K562 (cell line): ENCODE data around the gene UGT2B11. TPM values are rescaled to one million over a fixed set of nuclear protein-coding genes. Genes with fewer than 3 reads are reported as not detected.
"Not testable (repeated sequence)": the region's sequence is repeated elsewhere in the genome, so short reads cannot be mapped to it uniquely, and the experiment has no call there.

Experiments used
- ATAC-seq: fragments of 200-7000 bp; cut with Tn5 transposase; 3 replicates; pipeline ENCODE4 v1.9.1; 2020; ENCODE audit warnings: moderate library complexity
- BruUV-seq: library from RNA; stranded (reverse); fragments of 400-500 nt; replicated peaks from 2 replicates; lab custom pipeline; 2021; lab: Mats Ljungman, UMichigan
- CTCF ChIA-PET: fragments of 300-600 bp; formaldehyde crosslinking; extraction: SDS; loops from one replicate; lab custom pipeline; 2021; ENCODE audit warnings: low intra/inter-chr PET ratio; lab: Yijun Ruan, JAX
- POLR2A ChIA-PET: fragments of 300-600, 350-650 bp; sonication (Branson Sonifier 250); formaldehyde crosslinking; extraction: SDS; loops from one replicate; lab custom pipeline; 2021; ENCODE audit warnings: antibody characterized with exemption, inconsistent platforms; lab: Yijun Ruan, JAX
- DNase-seq, 4 experiments: peaks; one replicate each; pipeline versions ENCODE4 v3.0.0 to v3.0.0-alpha.2; 2011 to 2018; ENCODE audit warnings: low spot score in 3 of 4, mixed read lengths in 3 of 4; ENCODE audit errors: extremely low read depth in 1 of 4
- FAIRE-seq: peaks from 2 replicates; lab custom pipeline; 2011; peaks lifted over from hg19 to GRCh38; lab: Jason Lieb, UNC
- H2AFZ ChIP-seq: 2 replicates; pipeline ENCODE4 v1.6.0; 2011; ENCODE audit warnings: low read depth, low read length, control low read depth, inconsistent platforms
- H3K27ac ChIP-seq: fragments of 200-600 bp; 3 replicates; pipeline ENCODE4 v1.8.0; 2011; ENCODE audit warnings: low read depth, mild to moderate bottlenecking, control low read depth, inconsistent platforms, low read length, moderate library complexity, mixed read lengths; ENCODE audit errors: extremely low read depth
- H3K27me3 ChIP-seq, 2 experiments: fragments of 300-600 bp in 1 of 2; 2 replicates in 1 of 2; 3 replicates in 1 of 2; pipeline versions ENCODE4 v1.6.0 to v1.8.0; 2011; ENCODE audit warnings: inconsistent platforms in 2 of 2, low read length in 2 of 2, mild to moderate bottlenecking in 1 of 2, mixed read lengths in 1 of 2, moderate library complexity in 1 of 2; ENCODE audit not compliant: control insufficient read depth in 2 of 2, insufficient read depth in 2 of 2
- H3K36me3 ChIP-seq: fragments of 300-600 bp; 3 replicates; pipeline ENCODE4 v1.8.0; 2011; ENCODE audit warnings: mild to moderate bottlenecking, low read length, inconsistent platforms; ENCODE audit not compliant: control insufficient read depth, insufficient read depth
- H3K4me1 ChIP-seq, 2 experiments: fragments of 200-600 bp in 1 of 2; replicated peaks in 1 of 2; 2 replicates in 1 of 2; 3 replicates in 1 of 2; pipeline versions ENCODE4 v1.5.1 to v1.8.0; 2011; ENCODE audit warnings: inconsistent platforms in 2 of 2, low read length in 2 of 2, mild to moderate bottlenecking in 1 of 2, mixed read lengths in 1 of 2, moderate library complexity in 1 of 2; ENCODE audit not compliant: control insufficient read depth in 2 of 2, insufficient read depth in 2 of 2
- H3K4me2 ChIP-seq: 2 replicates; pipeline ENCODE4 v1.6.1; 2011; ENCODE audit warnings: low read length, control low read depth, inconsistent platforms, mixed read lengths; ENCODE audit not compliant: insufficient read depth
- H3K4me3 ChIP-seq: fragments of 200-600 bp; sonication (generic), shearing (Covaris generic); 2 replicates; pipeline ENCODE4 v1.5.1; 2016; ENCODE audit warnings: control low read depth, inconsistent platforms
- H3K79me2 ChIP-seq: fragments of 200-600 bp; 3 replicates; pipeline ENCODE4 v1.8.0; 2011; ENCODE audit warnings: low read length, inconsistent platforms; ENCODE audit not compliant: control insufficient read depth, insufficient read depth
- H3K9ac ChIP-seq, 2 experiments: 2 replicates each; pipeline versions ENCODE4 v1.6.0 to v1.6.1; 2011; ENCODE audit warnings: low read depth in 2 of 2, low read length in 2 of 2, control low read depth in 1 of 2, inconsistent platforms in 1 of 2, mild to moderate bottlenecking in 1 of 2, mixed read lengths in 1 of 2; ENCODE audit not compliant: insufficient read depth in 1 of 2
- H3K9me1 ChIP-seq: one replicate; pipeline ENCODE4 v1.6.0; 2011; ENCODE audit warnings: inconsistent platforms, mild to moderate bottlenecking, low read length, moderate library complexity; ENCODE audit not compliant: control insufficient read depth, insufficient read depth
- H3K9me3 ChIP-seq: replicated peaks from 2 replicates; pipeline ENCODE4 v1.5.1; 2011; ENCODE audit warnings: low read depth, low read length, inconsistent platforms; ENCODE audit not compliant: control insufficient read depth, insufficient read depth
- H4K20me1 ChIP-seq: replicated peaks from 2 replicates; pipeline ENCODE4 v1.6.1; 2011; ENCODE audit warnings: low read length, inconsistent platforms, mixed read lengths; ENCODE audit not compliant: control insufficient read depth, insufficient read depth
- RAD21 ChIP-seq, 2 experiments: fragments of 250-450 bp in 1 of 2; fragments of 450-650 bp in 1 of 2; sonication (Bioruptor Pico) in 1 of 2; formaldehyde crosslinking in 1 of 2; IDR thresholded peaks in 1 of 2; conservative IDR thresholded peaks in 1 of 2; 2 replicates each; pipeline versions ENCODE4 v1.4.0 to v1.8.0; 2020 to 2022; ENCODE audit warnings: mild to moderate bottlenecking in 2 of 2, moderate library complexity in 1 of 2
- ZNF384 ChIP-seq: IDR thresholded peaks from 2 replicates; pipeline ENCODE4 v1.6.1; 2012; ENCODE audit warnings: low read depth, low read length, improper control_type of control experiment
- WGBS: fragments of 100-300 bp; shearing (Covaris generic); methylation state at CpG from one replicate; pipeline ENCODE4 v1.1.6; 2016; ENCODE audit warnings: low coverage, mixed read lengths; ENCODE audit not compliant: insufficient coverage; ENCODE audit errors: missing lambda C conversion rate; 5-methylcytosine and 5-hydroxymethylcytosine counted together
- in situ Hi-C: fragments of 300-500 bp; cut with MboI; formaldehyde crosslinking; loops from 4 replicates; pipeline ENCODE4 v1.15.0; 2018; ENCODE audit warnings: inconsistent platforms, mixed read lengths
- intact Hi-C: fragments of 100-400 bp; cut with micrococcal nuclease; formaldehyde crosslinking; loops from 2 replicates; pipeline ENCODE4 v1.14.2; 2022
- polyA plus RNA-seq, 8 experiments: library from polyadenylated mRNA; depleted of rRNA in 4 of 8; stranded (reverse) in 5 of 8; unstranded in 3 of 8; fragments of >200 nt; fragmentation: Nextera tagmentation in 2 of 8; fragmentation: Illumina TruSeq in 1 of 8; extraction: Ambion mirVana in 2 of 8; extraction: Trizol in 1 of 8; gene quantifications; 2 replicates each; pipeline versions ENCODE4 v1.2.1 to v1.2.3, GENCODE V29; 2011 to 2014; ENCODE audit warnings: inconsistent platforms in 1 of 8, missing spikeins in 1 of 8
- total RNA-seq, 7 experiments: library from RNA; depleted of rRNA in 6 of 7; stranded (reverse); fragments of >200 nt in 6 of 7; fragmentation: Illumina TruSeq in 2 of 7; extraction: Trizol in 2 of 7; gene quantifications; 2 replicates each; pipeline versions ENCODE4 v1.2.1 to v1.2.3, GENCODE V29; 2011 to 2021; ENCODE audit warnings: low replicate concordance in 1 of 7
- TF ChIP-seq, protein P1 (sequence below), 2 experiments: fragments of 450-650 bp; formaldehyde crosslinking in 1 of 2; IDR thresholded peaks; 2 replicates each; pipeline versions ENCODE4 v1.4.0 to v1.6.1; 2014 to 2020; ENCODE audit warnings: mild to moderate bottlenecking in 2 of 2, borderline replicate concordance in 1 of 2, low read depth in 1 of 2
- TF ChIP-seq, protein P2 (sequence below), 3 experiments: IDR thresholded peaks in 2 of 3; conservative IDR thresholded peaks in 1 of 3; 2 replicates each; pipeline ENCODE4 v1.5.1; 2011 to 2012; ENCODE audit warnings: low read length in 3 of 3, mild to moderate bottlenecking in 3 of 3, control low read depth in 2 of 3, improper control_type of control experiment in 1 of 3, inconsistent platforms in 1 of 3, low read depth in 1 of 3, mixed read lengths in 1 of 3, moderate library complexity in 1 of 3; ENCODE audit not compliant: insufficient read depth in 2 of 3

The UGT2B11 gene
- total and polyA plus RNA-seq, 9 of the 15 experiments (the other 6 are each of a cell fraction or from before 2014, with no cell fraction given): 0.06 TPM; not detected in 8

DNA sequence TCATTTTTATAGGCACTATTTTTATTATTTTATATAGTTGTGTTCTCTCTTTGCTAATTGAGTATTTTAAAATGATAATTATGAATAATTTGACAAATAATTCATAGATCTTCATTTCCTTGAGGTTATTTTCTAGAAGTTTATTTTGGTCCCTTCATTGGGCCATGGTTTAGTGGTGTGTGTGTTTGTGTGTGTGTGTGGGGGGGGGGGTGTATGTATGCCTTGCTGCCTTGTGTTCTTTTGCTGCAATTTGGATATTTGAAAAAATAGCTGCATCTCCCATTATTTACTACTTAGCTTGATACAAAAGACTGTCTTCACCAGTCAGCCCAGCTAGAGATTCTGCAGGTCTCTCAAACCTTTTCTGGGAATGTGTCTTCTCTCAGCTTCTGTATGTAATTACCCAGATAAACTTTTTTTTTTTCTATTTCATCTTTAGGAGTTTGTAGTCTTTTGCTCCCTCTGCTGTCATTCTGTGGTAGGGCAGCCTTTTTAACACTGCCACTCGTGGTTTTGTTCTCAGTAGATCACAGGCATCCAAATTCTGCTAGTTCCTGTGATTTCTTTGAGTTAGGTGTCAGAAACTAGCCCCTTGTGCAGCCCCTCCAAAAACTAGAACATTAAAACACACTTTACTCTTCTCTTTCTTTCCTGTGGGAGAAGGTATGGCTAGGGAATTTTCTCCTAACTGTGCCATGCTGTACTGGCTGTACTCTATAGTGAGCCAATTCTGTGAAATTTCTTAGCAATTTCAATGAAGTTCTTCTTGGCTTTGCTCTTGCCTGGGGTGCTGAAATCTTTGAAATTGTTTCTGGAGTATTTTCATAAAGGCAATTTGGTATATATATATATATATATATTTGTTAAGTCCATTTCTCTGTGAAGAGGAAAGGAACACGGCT lies 44.1 kb downstream of the UGT2B11 start:
- 6% methylated on average over 2 of the region's 2 CpGs for WGBS
- H3K4me1 ChIP-seq, POLR2A ChIA-PET, H3K27ac ChIP-seq, CTCF ChIA-PET, H3K9ac ChIP-seq, H3K4me3 ChIP-seq, H3K27me3 ChIP-seq, H2AFZ ChIP-seq, ATAC-seq, BruUV-seq, H3K4me2 ChIP-seq, H3K9me1 ChIP-seq, H3K9me3 ChIP-seq, H3K79me2 ChIP-seq, in situ Hi-C loops, H3K36me3 ChIP-seq, H4K20me1 ChIP-seq: not testable (repeated sequence)
- intact Hi-C loops: loop anchor here (1.0 to 10.0 kb wide), 2 partner anchors 64 to 672 kb away; no protein-coding TSS in a partner anchor
- peak; percentile 74 for FAIRE-seq
- TF ChIP-seq, protein P1, sequence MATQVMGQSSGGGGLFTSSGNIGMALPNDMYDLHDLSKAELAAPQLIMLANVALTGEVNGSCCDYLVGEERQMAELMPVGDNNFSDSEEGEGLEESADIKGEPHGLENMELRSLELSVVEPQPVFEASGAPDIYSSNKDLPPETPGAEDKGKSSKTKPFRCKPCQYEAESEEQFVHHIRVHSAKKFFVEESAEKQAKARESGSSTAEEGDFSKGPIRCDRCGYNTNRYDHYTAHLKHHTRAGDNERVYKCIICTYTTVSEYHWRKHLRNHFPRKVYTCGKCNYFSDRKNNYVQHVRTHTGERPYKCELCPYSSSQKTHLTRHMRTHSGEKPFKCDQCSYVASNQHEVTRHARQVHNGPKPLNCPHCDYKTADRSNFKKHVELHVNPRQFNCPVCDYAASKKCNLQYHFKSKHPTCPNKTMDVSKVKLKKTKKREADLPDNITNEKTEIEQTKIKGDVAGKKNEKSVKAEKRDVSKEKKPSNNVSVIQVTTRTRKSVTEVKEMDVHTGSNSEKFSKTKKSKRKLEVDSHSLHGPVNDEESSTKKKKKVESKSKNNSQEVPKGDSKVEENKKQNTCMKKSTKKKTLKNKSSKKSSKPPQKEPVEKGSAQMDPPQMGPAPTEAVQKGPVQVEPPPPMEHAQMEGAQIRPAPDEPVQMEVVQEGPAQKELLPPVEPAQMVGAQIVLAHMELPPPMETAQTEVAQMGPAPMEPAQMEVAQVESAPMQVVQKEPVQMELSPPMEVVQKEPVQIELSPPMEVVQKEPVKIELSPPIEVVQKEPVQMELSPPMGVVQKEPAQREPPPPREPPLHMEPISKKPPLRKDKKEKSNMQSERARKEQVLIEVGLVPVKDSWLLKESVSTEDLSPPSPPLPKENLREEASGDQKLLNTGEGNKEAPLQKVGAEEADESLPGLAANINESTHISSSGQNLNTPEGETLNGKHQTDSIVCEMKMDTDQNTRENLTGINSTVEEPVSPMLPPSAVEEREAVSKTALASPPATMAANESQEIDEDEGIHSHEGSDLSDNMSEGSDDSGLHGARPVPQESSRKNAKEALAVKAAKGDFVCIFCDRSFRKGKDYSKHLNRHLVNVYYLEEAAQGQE (IDR thresholded peaks at IDR 0.05; ENCODE audit: borderline replicate concordance): 0 out of 2 replicates have a peak, but pooled peaks have one; percentile 12
- TF ChIP-seq, protein P1 (CRISPR knock-in tag; IDR thresholded peaks at IDR 0.05; ENCODE audit: low read depth): not testable (repeated sequence)
- TF ChIP-seq RAD21 (CRISPR knock-in tag; conservative IDR thresholded peaks at IDR 0.05 in 1 of 2, IDR thresholded peaks at IDR 0.05 in 1 of 2) (peak in 1 of 2 experiments; percentile 55; a peak in 2 of 4 replicates), ZNF384 (peak; percentile 60)
- TF ChIP-seq, protein P2, sequence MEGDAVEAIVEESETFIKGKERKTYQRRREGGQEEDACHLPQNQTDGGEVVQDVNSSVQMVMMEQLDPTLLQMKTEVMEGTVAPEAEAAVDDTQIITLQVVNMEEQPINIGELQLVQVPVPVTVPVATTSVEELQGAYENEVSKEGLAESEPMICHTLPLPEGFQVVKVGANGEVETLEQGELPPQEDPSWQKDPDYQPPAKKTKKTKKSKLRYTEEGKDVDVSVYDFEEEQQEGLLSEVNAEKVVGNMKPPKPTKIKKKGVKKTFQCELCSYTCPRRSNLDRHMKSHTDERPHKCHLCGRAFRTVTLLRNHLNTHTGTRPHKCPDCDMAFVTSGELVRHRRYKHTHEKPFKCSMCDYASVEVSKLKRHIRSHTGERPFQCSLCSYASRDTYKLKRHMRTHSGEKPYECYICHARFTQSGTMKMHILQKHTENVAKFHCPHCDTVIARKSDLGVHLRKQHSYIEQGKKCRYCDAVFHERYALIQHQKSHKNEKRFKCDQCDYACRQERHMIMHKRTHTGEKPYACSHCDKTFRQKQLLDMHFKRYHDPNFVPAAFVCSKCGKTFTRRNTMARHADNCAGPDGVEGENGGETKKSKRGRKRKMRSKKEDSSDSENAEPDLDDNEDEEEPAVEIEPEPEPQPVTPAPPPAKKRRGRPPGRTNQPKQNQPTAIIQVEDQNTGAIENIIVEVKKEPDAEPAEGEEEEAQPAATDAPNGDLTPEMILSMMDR (IDR thresholded peaks at IDR 0.05 in 2 of 3, conservative IDR thresholded peaks at IDR 0.05 in 1 of 3; ENCODE audit: insufficient read depth in 2 of 3, low read depth in 1 of 3, low read length in 3 of 3): peak; percentile 7 to 33 (median 31); a peak in 3 of 6 replicates
- peak in 1 of 4 experiments; percentile 29 for DNase-seq
